ENCODE results near the gene RND3. TPM values are rescaled to one million over a fixed set of nuclear protein-coding genes. Genes with fewer than 3 reads are reported as not detected.

RND3 gene
- total RNA-seq, 2 experiments from 2014 or later: not detected

DNA sequence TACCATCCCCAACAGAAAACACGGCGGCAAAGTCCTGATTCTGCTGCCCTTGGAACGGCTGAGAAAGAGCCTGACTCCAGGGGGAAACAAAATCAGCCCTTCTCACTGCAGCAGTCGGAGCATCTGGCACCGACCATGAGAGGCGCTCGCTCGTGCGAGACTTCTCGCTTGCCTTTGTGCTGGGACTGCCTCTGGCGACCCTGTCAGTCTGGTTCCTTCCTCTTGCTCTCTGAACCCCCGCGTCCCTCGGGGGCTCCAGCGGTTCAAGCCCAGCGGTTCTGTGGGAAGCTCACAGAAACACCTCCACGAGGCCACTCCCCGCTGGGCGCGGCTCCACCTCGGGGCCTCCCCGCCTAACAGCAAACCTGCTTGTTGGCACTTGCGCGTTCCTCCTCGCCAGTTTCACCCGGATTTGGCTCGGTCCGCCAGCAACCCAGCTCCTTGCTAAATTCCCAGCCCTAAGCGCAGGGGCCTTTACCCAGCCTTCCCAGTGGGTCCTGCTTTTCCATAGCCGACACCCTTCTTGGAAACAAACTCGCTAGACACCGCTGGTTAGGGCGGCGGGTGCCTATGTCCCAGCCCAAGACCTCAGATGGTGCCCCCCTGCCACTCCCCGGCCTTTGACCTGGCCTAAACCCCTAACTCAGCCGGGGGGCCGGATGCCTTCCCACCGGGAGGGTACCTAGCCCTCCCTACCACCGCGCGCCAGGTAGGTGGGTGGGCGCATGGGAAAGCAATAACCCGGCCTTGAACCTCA is 2.2 kb downstream of the RND3 start:
- CTCF ChIA-PET (ENCODE audit: unreplicated experiment): no interaction called here
- no peaks in the 10 kb centered on the region for H3K79me2 ChIP-seq (ENCODE audit: insufficient read depth, low read depth, low read length)

DNA sequence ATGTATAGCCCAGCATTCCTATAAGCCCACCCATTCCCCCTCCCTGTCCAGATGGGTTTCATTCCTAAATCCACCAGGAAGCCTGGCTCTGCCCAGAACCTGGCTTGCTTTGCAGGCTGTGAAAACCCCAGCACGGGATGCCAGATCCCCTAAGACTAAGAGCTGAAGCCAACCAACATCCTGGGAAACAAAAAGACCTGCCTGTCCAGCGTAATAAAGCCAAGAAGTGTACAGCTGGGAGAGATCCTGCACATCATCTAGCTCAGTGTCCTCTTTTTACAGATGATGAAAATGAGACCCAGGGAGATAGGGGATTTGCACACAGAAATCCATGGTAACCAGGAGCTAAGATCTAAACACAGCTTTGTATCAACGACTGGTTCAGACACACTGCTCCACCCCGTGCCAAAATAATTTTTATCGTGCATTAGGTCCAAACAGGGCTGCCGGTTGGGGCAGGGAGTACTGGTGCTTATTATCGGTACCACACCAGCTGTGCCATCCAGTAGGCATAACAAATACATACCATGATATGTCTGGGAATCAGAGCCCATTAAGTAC is 2.9 kb downstream of the RND3 start:
- Histone ChIP-seq H3K9me3 (ENCODE audit: low read length) (no peaks in the 10 kb centered on the region), H2AFZ (ENCODE audit: low read length) (no peak overlapping the region), H3K36me3 (ENCODE audit: insufficient read depth, low read length) (no peaks in the 10 kb centered on the region), H3K4me3 (ENCODE audit: low read depth, low read length, poor library complexity, severe bottlenecking) (no peak overlapping the region), H3K4me2 (ENCODE audit: low read length) (no peak overlapping the region), H3K9me2 (ENCODE audit: insufficient read depth, low read length) (no peaks in the 10 kb centered on the region), H3K79me2 (ENCODE audit: insufficient read depth, low read depth, low read length) (no peaks in the 10 kb centered on the region), H4K20me1 (ENCODE audit: insufficient read depth, low read length) (no peaks in the 10 kb centered on the region), H3K27ac (ENCODE audit: low read depth, low read length, poor library complexity, severe bottlenecking) (no peak overlapping the region), H3K4me1 (ENCODE audit: insufficient read depth, low read length, poor library complexity, severe bottlenecking) (no peaks in the 10 kb centered on the region)
- TF ChIP-seq, protein P1, sequence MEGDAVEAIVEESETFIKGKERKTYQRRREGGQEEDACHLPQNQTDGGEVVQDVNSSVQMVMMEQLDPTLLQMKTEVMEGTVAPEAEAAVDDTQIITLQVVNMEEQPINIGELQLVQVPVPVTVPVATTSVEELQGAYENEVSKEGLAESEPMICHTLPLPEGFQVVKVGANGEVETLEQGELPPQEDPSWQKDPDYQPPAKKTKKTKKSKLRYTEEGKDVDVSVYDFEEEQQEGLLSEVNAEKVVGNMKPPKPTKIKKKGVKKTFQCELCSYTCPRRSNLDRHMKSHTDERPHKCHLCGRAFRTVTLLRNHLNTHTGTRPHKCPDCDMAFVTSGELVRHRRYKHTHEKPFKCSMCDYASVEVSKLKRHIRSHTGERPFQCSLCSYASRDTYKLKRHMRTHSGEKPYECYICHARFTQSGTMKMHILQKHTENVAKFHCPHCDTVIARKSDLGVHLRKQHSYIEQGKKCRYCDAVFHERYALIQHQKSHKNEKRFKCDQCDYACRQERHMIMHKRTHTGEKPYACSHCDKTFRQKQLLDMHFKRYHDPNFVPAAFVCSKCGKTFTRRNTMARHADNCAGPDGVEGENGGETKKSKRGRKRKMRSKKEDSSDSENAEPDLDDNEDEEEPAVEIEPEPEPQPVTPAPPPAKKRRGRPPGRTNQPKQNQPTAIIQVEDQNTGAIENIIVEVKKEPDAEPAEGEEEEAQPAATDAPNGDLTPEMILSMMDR (conservative IDR thresholded peaks at IDR 0.05; ENCODE audit: low read length): no peak
- no peak for TF ChIP-seq EZH2phosphoT487 (IDR thresholded peaks at IDR 0.05; ENCODE audit: borderline replicate concordance, low read depth, low read length)
- BruUV-seq (replicated peaks): no TSS peak
- POLR2A ChIA-PET: interaction anchor here (0.5 kb wide), 1 partner anchor 264 kb away, joined by 4 read pairs; no protein-coding TSS in a partner anchor
- no peak for DNase-seq (ENCODE audit: low spot score)
- CTCF ChIA-PET (ENCODE audit: unreplicated experiment): no interaction called here
- intact Hi-C loops (cut with micrococcal nuclease; ENCODE audit: unreplicated experiment): loop anchor here (10.0 kb wide), 1 partner anchor 890 kb away; no protein-coding TSS in a partner anchor

More for the DNA sequence above, 2.2 kb downstream of the RND3 start:
- Histone ChIP-seq H3K4me3 (ENCODE audit: low read depth, low read length, poor library complexity, severe bottlenecking) (no peak overlapping the region), H3K4me1 (ENCODE audit: insufficient read depth, low read length, poor library complexity, severe bottlenecking) (no peaks in the 10 kb centered on the region), H3K27ac (ENCODE audit: low read depth, low read length, poor library complexity, severe bottlenecking) (no peak overlapping the region), H3K9me3 (ENCODE audit: low read length) (no peaks in the 10 kb centered on the region), H3K4me2 (ENCODE audit: low read length) (no peak overlapping the region), H2AFZ (ENCODE audit: low read length) (no peak overlapping the region), H3K9me2 (ENCODE audit: insufficient read depth, low read length) (no peaks in the 10 kb centered on the region), H3K36me3 (ENCODE audit: insufficient read depth, low read length) (no peaks in the 10 kb centered on the region), H4K20me1 (ENCODE audit: insufficient read depth, low read length) (no peaks in the 10 kb centered on the region)
- TF ChIP-seq, protein P1 (conservative IDR thresholded peaks at IDR 0.05; ENCODE audit: low read length): no peak
- no peak for TF ChIP-seq EZH2phosphoT487 (IDR thresholded peaks at IDR 0.05; ENCODE audit: borderline replicate concordance, low read depth, low read length)
- intact Hi-C loops (cut with micrococcal nuclease; ENCODE audit: unreplicated experiment): loop anchor here (10.0 kb wide), 1 partner anchor 890 kb away; no protein-coding TSS in a partner anchor
- POLR2A ChIA-PET: no interaction called here
- BruUV-seq (replicated peaks): no TSS peak
- no peak for DNase-seq (ENCODE audit: low spot score)

DNA sequence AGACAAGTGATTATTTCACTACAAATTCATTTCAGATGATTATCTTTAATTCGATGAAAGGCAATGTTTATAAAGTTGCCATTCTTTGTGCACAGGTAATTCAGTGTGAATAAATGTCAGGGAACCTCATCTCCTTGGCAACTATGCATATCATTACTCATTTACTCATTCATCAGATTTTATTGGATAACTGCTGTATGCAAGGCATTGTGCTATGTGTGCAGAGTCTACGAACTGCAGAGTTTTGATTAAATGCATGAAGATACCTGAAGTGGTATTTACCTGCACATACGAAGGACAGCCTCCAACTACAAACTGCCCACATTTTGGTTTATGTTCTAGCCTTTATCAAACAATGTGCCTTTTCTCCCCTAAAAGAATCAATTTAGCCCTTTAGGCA is 3.5 kb downstream of the RND3 start:
- Histone ChIP-seq H3K27ac (ENCODE audit: low read depth, low read length, poor library complexity, severe bottlenecking) (no peak overlapping the region), H3K4me2 (ENCODE audit: low read length) (no peak overlapping the region), H3K79me2 (ENCODE audit: insufficient read depth, low read depth, low read length) (no peaks in the 10 kb centered on the region), H4K20me1 (ENCODE audit: insufficient read depth, low read length) (no peaks in the 10 kb centered on the region), H3K36me3 (ENCODE audit: insufficient read depth, low read length) (no peaks in the 10 kb centered on the region), H2AFZ (ENCODE audit: low read length) (no peak overlapping the region), H3K9me2 (ENCODE audit: insufficient read depth, low read length) (no peaks in the 10 kb centered on the region), H3K9me3 (ENCODE audit: low read length) (no peaks in the 10 kb centered on the region), H3K4me3 (ENCODE audit: low read depth, low read length, poor library complexity, severe bottlenecking) (no peak overlapping the region), H3K4me1 (ENCODE audit: insufficient read depth, low read length, poor library complexity, severe bottlenecking) (no peaks in the 10 kb centered on the region)
- no TSS peak for BruUV-seq (replicated peaks)
- no peak for DNase-seq (ENCODE audit: low spot score)
- ChIA-PET POLR2A (interaction anchor here (0.5 kb wide), 1 partner anchor 264 kb away, joined by 4 read pairs; no protein-coding TSS in a partner anchor), CTCF (ENCODE audit: unreplicated experiment) (no interaction called here)
- TF ChIP-seq, protein P1 (conservative IDR thresholded peaks at IDR 0.05; ENCODE audit: low read length): no peak
- no peak for TF ChIP-seq EZH2phosphoT487 (IDR thresholded peaks at IDR 0.05; ENCODE audit: borderline replicate concordance, low read depth, low read length)
- intact Hi-C loops (cut with micrococcal nuclease; ENCODE audit: unreplicated experiment): loop anchor here (10.0 kb wide), 1 partner anchor 889 kb away; no protein-coding TSS in a partner anchor
